Activated CD4-positive, alpha-beta T cell treated with anti-CD3 and anti-CD28 coated beads, Interleukin-2, amount 10 ng/mL, durations not matched to agents 24 days and 14 days (primary cell): ENCODE measurements around the gene OR8B8. TPM values are rescaled to one million over a fixed set of nuclear protein-coding genes. Genes with fewer than 3 reads are reported as not detected.
"Not testable (repeated sequence)": the region's sequence is repeated elsewhere in the genome, so short reads cannot be mapped to it uniquely, and the experiment has no call there.

Experiments used
- DNase-seq: peaks from one replicate; pipeline ENCODE4 v3.0.0; 2022
- H3K27ac Mint-ChIP-seq: one replicate; pipeline ENCODE4 v1.8.0; 2022; ENCODE audit warnings: mild to moderate bottlenecking, mixed read lengths
- H3K27me3 Mint-ChIP-seq: one replicate; pipeline ENCODE4 v1.8.0; 2022; ENCODE audit warnings: mixed read lengths
- H3K36me3 Mint-ChIP-seq: one replicate; pipeline ENCODE4 v1.8.0; 2022; ENCODE audit warnings: low read depth, mild to moderate bottlenecking, mixed read lengths
- H3K4me1 Mint-ChIP-seq: one replicate; pipeline ENCODE4 v1.8.0; 2021; ENCODE audit warnings: mixed read lengths
- H3K4me3 Mint-ChIP-seq: one replicate; pipeline ENCODE4 v1.8.0; 2022; ENCODE audit warnings: mild to moderate bottlenecking, moderate library complexity, mixed read lengths
- H3K9me3 Mint-ChIP-seq: one replicate; pipeline ENCODE4 v1.8.0; 2021; ENCODE audit warnings: mixed read lengths
- intact Hi-C: fragments of 100-400 bp; cut with micrococcal nuclease; formaldehyde crosslinking; loops from one replicate; pipeline ENCODE4 v1.15.1; 2023
- total RNA-seq: library from RNA; stranded (reverse); gene quantifications from 2 replicates; pipeline ENCODE4 v1.2.3, GENCODE V29; 2022

The OR8B8 gene
- total RNA-seq, 1 donor from 2014 or later: not detected

DNA sequence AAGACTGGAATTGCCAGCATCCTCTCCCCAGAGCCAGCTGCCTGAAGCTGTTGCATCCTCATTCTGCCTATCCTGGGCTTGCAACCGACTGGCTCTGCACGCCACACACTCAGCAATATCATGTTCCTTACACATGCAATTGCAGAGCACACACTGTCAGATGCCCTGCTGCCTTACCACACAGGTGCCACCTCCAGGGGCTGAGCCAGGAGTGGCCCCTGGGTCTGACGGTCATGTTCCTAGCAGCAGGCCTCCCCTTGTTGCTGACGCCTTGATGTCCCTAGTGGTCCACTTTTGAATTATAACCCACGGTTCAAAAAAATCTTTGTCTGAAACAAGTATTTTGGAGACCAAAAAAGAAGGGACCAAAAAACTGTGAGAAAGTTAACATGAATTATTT is 18.5 kb upstream of the OR8B8 start:
- no peaks in the 10 kb centered on the region for H3K27me3 Mint-ChIP-seq
- no peaks in the 10 kb centered on the region for H3K9me3 Mint-ChIP-seq
- DNase-seq: no peak
- no peak overlapping the region for H3K27ac Mint-ChIP-seq
- intact Hi-C loops: no loop called here
- no peak overlapping the region for H3K4me3 Mint-ChIP-seq
- no peaks in the 10 kb centered on the region for H3K4me1 Mint-ChIP-seq
- no peaks in the 10 kb centered on the region for H3K36me3 Mint-ChIP-seq

DNA sequence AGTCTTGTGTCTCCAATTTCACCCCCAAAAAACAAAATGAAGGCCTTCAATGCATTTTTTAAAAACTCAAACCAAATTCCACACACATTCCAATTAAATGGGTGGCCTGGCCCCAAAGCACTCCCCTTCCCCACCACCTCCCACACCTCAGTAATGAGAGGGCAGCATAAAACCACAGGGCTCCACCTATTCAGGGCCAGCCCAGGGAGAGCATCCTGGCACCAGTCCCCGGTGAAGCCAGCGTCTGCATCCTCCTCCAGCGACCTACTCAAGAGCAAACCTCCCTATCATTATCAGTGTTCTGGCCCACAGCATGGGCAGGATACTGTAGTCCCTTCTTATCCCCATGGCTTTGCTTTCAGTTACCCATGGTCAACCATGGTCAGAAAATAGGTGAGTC is 17.8 kb upstream of the OR8B8 start:
- Mint-ChIP-seq H3K27me3 (no peaks in the 10 kb centered on the region), H3K27ac (no peak overlapping the region), H3K9me3 (no peaks in the 10 kb centered on the region), H3K4me1 (no peaks in the 10 kb centered on the region), H3K36me3 (no peaks in the 10 kb centered on the region), H3K4me3 (no peak overlapping the region)
- intact Hi-C loops: no loop called here
- no peak for DNase-seq

GRCh38 chr11:124460459-124460858 is 15.0 kb upstream of the OR8B8 start:
- Mint-ChIP-seq H3K4me3 (no peak overlapping the region), H3K27ac (no peak overlapping the region), H3K4me1 (no peaks in the 10 kb centered on the region), H3K36me3 (no peaks in the 10 kb centered on the region), H3K27me3 (no peaks in the 10 kb centered on the region), H3K9me3 (no peaks in the 10 kb centered on the region)
- DNase-seq: no peak
- intact Hi-C loops: no loop called here

DNA sequence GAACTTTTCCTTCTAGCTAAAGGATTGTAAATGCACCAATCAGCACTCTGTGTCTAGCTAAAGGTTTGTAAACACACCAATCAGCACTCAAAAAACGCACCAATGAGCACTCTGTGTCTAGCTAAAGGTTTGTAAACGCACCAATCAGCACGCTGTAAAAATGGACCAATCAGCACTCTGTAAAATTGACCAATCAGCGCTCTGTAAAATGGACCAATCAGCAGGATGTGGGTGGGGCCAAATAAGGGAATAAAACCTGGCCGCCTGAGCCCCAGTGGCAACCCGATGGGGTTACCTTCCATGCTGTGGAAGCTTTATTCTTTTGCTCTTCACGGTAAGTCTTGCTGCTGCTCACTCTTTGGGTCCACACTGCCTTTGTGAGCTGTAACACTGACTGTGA is 13.9 kb upstream of the OR8B8 start:
- H3K4me1 Mint-ChIP-seq, intact Hi-C loops, H3K9me3 Mint-ChIP-seq, H3K36me3 Mint-ChIP-seq, DNase-seq, H3K27ac Mint-ChIP-seq, H3K27me3 Mint-ChIP-seq, H3K4me3 Mint-ChIP-seq: not testable (repeated sequence)

- H3K27ac Mint-ChIP-seq: no peak overlapping the region
- no peaks in the 10 kb centered on the region for H3K9me3 Mint-ChIP-seq
- DNase-seq: no peak
- peaks cover 1% of the 10 kb centered on the region for H3K27me3 Mint-ChIP-seq
- H3K4me3 Mint-ChIP-seq: no peak overlapping the region
- intact Hi-C loops: no loop called here
- no peaks in the 10 kb centered on the region for H3K4me1 Mint-ChIP-seq
- H3K36me3 Mint-ChIP-seq: no peaks in the 10 kb centered on the region
Observed at GRCh38 chr11:124454552-124454951, 9.1 kb upstream of the OR8B8 start.

DNA sequence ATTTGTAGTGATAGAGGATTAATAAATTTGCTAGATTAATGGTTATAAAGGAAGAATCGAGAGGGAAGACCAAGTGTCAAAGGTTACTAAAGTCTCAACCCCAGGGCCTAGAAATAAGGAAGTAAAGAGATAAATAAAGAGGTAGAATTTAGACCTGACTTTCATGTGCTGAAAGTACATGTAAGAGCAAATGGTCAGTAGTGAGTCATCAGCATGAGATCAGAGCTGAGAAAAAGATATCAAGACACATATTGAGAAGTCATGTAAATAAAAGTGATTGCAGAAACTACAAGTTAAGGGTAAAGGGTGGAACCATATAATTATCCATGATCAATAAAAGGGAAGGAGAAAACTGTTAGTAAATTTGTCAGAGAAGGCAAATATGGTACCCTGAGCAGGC is 1.4 kb upstream of the OR8B8 start:
- Mint-ChIP-seq H3K36me3 (no peaks in the 10 kb centered on the region), H3K27me3 (peaks cover 1% of the 10 kb centered on the region), H3K4me3 (no peak overlapping the region), H3K27ac (no peak overlapping the region), H3K4me1 (no peaks in the 10 kb centered on the region), H3K9me3 (no peaks in the 10 kb centered on the region)
- DNase-seq: no peak
- intact Hi-C loops: no loop called here

GRCh38 chr11:124442847-124443246 is 2.6 kb downstream of the OR8B8 start:
- intact Hi-C loops: no loop called here
- no peak overlapping the region for H3K4me3 Mint-ChIP-seq
- H3K36me3 Mint-ChIP-seq: no peaks in the 10 kb centered on the region

GRCh38 chr11:124442442-124442841 is 3.1 kb downstream of the OR8B8 start:
- intact Hi-C loops: no loop called here
- DNase-seq: no peak
- H3K4me3 Mint-ChIP-seq: no peak overlapping the region

More at GRCh38 chr11:124442847-124443246, 2.6 kb downstream of the OR8B8 start:
- H3K27ac Mint-ChIP-seq: no peak overlapping the region
- H3K9me3 Mint-ChIP-seq: no peaks in the 10 kb centered on the region
- H3K27me3 Mint-ChIP-seq: no peaks in the 10 kb centered on the region
- H3K4me1 Mint-ChIP-seq: no peaks in the 10 kb centered on the region
- DNase-seq: no peak

DNA sequence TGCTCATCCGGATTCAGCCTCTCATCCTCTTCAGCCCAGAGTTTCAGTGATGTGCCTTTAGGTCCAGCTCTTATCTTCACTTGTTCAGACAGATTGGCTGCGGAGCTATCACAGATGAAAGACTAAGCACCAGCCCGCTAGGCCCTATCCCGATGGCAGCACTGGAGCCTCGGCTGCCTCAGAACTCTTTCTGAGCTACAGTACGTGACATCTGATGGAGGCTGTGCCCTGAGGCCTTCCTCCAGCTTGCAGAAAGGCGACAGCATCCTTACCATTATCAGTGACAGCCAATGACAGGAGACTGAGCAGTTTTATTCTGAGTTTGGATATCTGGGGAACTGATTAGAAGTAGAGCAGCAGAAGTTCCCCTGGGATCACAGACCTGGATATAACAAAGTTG is 4.0 kb downstream of the OR8B8 start:
- Mint-ChIP-seq H3K36me3 (no peaks in the 10 kb centered on the region), H3K4me1 (no peaks in the 10 kb centered on the region), H3K9me3 (no peaks in the 10 kb centered on the region), H3K27me3 (no peaks in the 10 kb centered on the region), H3K4me3 (no peak overlapping the region), H3K27ac (no peak overlapping the region)
- intact Hi-C loops: no loop called here
- no peak for DNase-seq

More at GRCh38 chr11:124442442-124442841, 3.1 kb downstream of the OR8B8 start:
- no peaks in the 10 kb centered on the region for H3K9me3 Mint-ChIP-seq
- no peaks in the 10 kb centered on the region for H3K36me3 Mint-ChIP-seq
- no peaks in the 10 kb centered on the region for H3K4me1 Mint-ChIP-seq
- H3K27me3 Mint-ChIP-seq: no peaks in the 10 kb centered on the region
- no peak overlapping the region for H3K27ac Mint-ChIP-seq

DNA sequence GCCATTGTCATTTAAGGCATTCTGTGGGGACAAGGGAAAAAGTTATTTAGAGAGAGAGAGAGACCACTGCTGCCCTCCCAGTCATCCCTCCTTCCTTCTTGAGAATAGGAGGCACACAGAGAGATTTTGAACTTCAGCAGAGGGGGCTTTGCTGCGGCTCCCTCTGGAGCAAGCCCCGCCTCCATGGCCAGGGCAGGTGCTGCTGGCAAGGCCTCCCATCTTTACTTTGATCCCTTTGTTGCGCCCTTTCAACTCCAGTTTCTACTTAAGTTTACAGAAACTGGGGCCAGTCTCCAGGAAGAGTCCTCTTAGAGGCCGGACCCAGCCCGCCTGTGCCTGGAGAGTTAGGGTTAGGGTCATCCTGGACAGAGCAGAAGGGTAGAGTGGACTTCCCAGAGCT is 4.4 kb downstream of the OR8B8 start:
- Mint-ChIP-seq H3K27ac (no peak overlapping the region), H3K36me3 (no peaks in the 10 kb centered on the region), H3K9me3 (no peaks in the 10 kb centered on the region), H3K4me1 (no peaks in the 10 kb centered on the region), H3K4me3 (no peak overlapping the region), H3K27me3 (no peaks in the 10 kb centered on the region)
- intact Hi-C loops: no loop called here
- no peak for DNase-seq

DNA sequence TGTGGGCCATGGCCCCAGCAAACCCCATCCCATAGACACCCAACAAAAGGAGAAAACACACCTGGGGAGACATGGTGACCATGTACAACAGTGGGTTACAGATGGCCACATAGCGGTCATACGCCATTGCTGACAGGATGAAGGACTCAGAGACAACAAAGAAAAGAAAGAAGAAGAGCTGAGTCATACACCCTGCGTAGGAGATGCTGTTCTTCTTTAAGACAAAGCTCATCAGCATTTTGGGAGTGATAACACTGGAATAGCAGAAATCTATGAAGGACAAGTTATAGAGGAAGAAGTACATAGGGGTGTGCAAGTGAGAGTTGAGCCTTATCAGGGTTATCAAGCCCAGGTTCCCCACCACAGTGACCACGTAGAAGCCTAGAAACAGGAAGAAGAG is 4.9 kb downstream of the OR8B8 start:
- no peaks in the 10 kb centered on the region for H3K9me3 Mint-ChIP-seq
- no peak overlapping the region for H3K4me3 Mint-ChIP-seq
- H3K27ac Mint-ChIP-seq: no peak overlapping the region
- no peaks in the 10 kb centered on the region for H3K36me3 Mint-ChIP-seq
- no peak for DNase-seq
- H3K4me1 Mint-ChIP-seq: no peaks in the 10 kb centered on the region
- intact Hi-C loops: no loop called here
- no peaks in the 10 kb centered on the region for H3K27me3 Mint-ChIP-seq

DNA sequence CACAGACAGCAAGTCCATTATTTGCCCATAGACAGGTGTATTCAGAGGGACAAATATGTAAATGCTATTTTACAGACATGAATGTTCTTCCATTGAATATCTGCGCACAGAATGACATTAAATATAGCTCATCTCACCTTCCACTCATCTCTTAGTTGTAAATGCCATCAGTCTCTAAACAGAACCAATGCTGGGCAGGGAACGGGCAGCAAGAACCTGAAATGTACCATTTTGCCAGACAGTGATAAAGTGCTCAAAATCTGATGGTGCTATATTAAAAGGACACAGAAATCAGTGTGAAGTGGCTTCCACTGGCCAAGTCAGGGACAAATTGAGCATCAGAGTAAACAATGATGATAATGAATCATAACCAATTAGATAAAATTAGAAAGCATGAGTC is 10.8 kb downstream of the OR8B8 start:
- no peak for DNase-seq
- no peaks in the 10 kb centered on the region for H3K4me1 Mint-ChIP-seq
- no peaks in the 10 kb centered on the region for H3K36me3 Mint-ChIP-seq
- H3K27me3 Mint-ChIP-seq: peaks cover 3% of the 10 kb centered on the region
- H3K4me3 Mint-ChIP-seq: no peak overlapping the region
- intact Hi-C loops: no loop called here
- no peaks in the 10 kb centered on the region for H3K9me3 Mint-ChIP-seq
- H3K27ac Mint-ChIP-seq: no peak overlapping the region

DNA sequence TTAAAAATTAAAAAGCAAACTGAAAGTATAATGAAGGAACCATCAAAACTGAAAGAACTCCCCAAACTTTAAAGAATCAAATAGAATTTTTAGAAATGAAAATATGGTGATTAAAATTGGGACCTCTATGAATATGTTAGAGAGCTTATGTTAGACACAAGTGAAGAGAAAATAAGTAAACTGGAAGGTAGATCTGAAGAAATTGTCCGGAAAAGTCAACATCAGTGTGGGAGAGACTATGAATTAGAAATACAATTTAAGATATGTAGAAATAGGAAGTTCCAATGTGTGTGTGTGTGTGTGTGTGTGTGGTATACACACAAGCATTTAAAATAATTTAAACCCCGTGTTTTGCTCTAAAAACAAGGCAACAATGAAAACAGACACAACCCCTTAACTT is 15.9 kb downstream of the OR8B8 start:
- Mint-ChIP-seq H3K27ac (no peak overlapping the region), H3K27me3 (no peaks in the 10 kb centered on the region), H3K4me3 (no peak overlapping the region), H3K9me3 (no peaks in the 10 kb centered on the region), H3K4me1 (no peaks in the 10 kb centered on the region), H3K36me3 (no peaks in the 10 kb centered on the region)
- no peak for DNase-seq
- intact Hi-C loops: no loop called here

GRCh38 chr11:124424384-124424921 is 21.0 kb downstream of the OR8B8 start, which contains the start of gene OR8B4:
Gene OR8B4, minus strand, starts transcription at chr11:124424871. Its CDS starts 0 bp downstream, at chr11:124424871.
- no peaks in the 10 kb centered on the region for H3K4me1 Mint-ChIP-seq
- no peak within 1 kb of the TSS for H3K4me3 Mint-ChIP-seq
- DNase-seq: no peak
- H3K27me3 Mint-ChIP-seq: peaks cover 4% of the 10 kb centered on the region
- H3K27ac Mint-ChIP-seq: no peak within 1 kb of the TSS
- intact Hi-C loops: no loop called here
- H3K9me3 Mint-ChIP-seq: no peaks in the 10 kb centered on the region
- H3K36me3 Mint-ChIP-seq: no peaks in the 10 kb centered on the region

DNA sequence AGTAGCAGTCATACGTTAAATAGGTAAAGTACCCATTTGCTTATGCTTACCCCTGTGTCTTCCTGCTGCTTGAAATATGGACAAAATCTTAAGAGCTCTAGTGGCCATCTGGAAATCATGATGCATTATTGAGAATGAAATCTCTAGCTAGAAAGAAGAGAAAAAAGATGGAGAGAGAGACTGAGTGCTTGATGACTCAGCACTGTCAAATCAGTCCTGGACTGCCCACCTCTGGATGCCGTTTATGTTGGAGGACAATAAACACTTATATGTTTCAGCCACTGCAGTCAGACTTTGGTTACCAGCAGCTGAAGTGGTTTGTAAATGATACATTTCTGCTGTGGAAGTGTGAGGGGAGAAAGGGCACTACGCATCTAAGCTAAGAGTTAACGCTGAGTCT is 24.5 kb downstream of the OR8B8 start:
- intact Hi-C loops: no loop called here
- Mint-ChIP-seq H3K4me3 (no peak overlapping the region), H3K4me1 (no peaks in the 10 kb centered on the region), H3K27ac (no peak overlapping the region), H3K36me3 (no peaks in the 10 kb centered on the region), H3K27me3 (peaks cover 4% of the 10 kb centered on the region), H3K9me3 (no peaks in the 10 kb centered on the region)
- no peak for DNase-seq
